ENCODE data around the gene AFF1. TPM values are rescaled to one million over a fixed set of nuclear protein-coding genes. Genes with fewer than 3 reads are reported as not detected.

Gene AFF1, protein sequence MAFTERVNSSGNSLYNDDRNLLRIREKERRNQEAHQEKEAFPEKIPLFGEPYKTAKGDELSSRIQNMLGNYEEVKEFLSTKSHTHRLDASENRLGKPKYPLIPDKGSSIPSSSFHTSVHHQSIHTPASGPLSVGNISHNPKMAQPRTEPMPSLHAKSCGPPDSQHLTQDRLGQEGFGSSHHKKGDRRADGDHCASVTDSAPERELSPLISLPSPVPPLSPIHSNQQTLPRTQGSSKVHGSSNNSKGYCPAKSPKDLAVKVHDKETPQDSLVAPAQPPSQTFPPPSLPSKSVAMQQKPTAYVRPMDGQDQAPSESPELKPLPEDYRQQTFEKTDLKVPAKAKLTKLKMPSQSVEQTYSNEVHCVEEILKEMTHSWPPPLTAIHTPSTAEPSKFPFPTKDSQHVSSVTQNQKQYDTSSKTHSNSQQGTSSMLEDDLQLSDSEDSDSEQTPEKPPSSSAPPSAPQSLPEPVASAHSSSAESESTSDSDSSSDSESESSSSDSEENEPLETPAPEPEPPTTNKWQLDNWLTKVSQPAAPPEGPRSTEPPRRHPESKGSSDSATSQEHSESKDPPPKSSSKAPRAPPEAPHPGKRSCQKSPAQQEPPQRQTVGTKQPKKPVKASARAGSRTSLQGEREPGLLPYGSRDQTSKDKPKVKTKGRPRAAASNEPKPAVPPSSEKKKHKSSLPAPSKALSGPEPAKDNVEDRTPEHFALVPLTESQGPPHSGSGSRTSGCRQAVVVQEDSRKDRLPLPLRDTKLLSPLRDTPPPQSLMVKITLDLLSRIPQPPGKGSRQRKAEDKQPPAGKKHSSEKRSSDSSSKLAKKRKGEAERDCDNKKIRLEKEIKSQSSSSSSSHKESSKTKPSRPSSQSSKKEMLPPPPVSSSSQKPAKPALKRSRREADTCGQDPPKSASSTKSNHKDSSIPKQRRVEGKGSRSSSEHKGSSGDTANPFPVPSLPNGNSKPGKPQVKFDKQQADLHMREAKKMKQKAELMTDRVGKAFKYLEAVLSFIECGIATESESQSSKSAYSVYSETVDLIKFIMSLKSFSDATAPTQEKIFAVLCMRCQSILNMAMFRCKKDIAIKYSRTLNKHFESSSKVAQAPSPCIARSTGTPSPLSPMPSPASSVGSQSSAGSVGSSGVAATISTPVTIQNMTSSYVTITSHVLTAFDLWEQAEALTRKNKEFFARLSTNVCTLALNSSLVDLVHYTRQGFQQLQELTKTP
- total RNA-seq (2021; ENCODE audit: unreplicated experiment) = 23.9 TPM
- polyA plus RNA-seq (2012; ENCODE audit: insufficient read length) = 5.1 TPM
- percentile 74 among the genes with signal in this experiment for Bru-seq, nascent RNA
- percentile 68 among the genes with signal in this experiment for BruChase-seq, experiment 1, labeled RNA remaining after a 2-hour chase
- percentile 70 among the genes with signal in this experiment for BruChase-seq, experiment 2, labeled RNA remaining after a 6-hour chase
- long read RNA-seq, partial matches to known transcripts = 5 of 11 reads
- long read RNA-seq, other reads (novel, unspliced or antisense) = 6 of 11 reads

DNA sequence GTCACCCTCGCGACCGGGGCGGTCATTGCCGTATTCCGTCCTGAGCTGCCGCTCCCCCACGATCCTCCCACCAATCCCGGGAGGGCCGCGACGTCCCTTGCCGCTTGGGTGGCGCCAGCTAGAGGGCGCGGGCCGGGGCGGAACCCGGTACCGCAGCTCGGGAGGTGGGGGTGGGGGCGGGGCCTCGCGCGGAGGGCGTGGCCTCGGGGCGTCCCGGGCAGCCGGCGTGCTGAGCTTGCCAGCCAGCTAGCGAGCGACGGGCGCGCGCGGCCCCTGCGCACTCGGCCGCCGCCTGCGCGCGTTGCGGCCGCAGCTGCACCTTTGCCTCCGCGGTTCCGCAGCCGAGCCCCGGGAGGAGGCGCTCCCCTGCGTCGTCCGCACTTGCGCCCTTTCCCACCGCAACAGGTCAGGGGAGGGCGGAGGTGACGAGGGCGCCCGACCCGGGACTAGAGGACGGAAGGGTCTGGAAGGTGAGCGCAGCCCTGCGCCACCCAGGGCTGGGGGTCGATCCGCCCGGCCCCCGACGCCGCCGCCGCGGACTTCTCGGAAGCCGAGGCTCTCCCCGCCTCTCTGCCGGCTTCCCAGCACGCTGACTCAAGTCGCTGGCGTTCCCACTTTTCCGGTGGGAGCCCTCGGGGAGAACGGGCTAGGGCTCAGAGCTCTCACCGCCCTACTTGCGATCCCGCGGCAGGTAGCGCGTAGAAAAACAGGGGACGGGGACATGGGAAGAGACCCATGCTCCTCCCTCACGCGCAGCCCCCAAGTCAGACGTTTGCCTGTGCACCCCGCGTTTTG lies at the start of gene AFF1:
Gene AFF1 (plus strand): TSS at position 241 of the 795 bp plus-strand sequence. CDS start 13,523 bp downstream, outside the sequence.
- Histone ChIP-seq H3K4me3 (ENCODE audit: low read depth in 2 of 2, low read length in 2 of 2) (peak within 1 kb of the TSS; percentile 73 to 90), H3K4me1 (ENCODE audit: control insufficient read depth, insufficient read depth, low read length) (peaks cover 8% of the 10 kb centered on the region; the same call in 1 of the 2 replicates), H3K9me3 (ENCODE audit: control insufficient read depth, insufficient read depth, low read depth, low read length) (no peaks in the 10 kb centered on the region), H3K27ac (ENCODE audit: low read length) (peak within 1 kb of the TSS; percentile 94), H3K27me3 (ENCODE audit: control insufficient read depth, insufficient read depth, low read length) (no peaks in the 10 kb centered on the region), H3K36me3 (ENCODE audit: control insufficient read depth, insufficient read depth, low read length) (no peaks in the 10 kb centered on the region; the same call in 1 of the 2 replicates)
- ChIA-PET POLR2A (interaction anchor here (0.9 kb wide), 1 partner anchor 71 kb away, joined by 4 read pairs; no protein-coding TSS in a partner anchor), CTCF (interaction anchor here (0.6 to 1.8 kb wide), 6 partner anchors 11 to 279 kb away, joined by 3 to 8 read pairs (median 4); no protein-coding TSS in a partner anchor)
- no TSS peak for BruUV-seq (replicated peaks)
- intact Hi-C loops (cut with micrococcal nuclease; ENCODE audit: unreplicated experiment) = loop anchor here (2.0 kb wide), 1 partner anchor 72 kb away; no protein-coding TSS in a partner anchor
- peak; percentile 56; the same call in 1 of the 2 replicates for TF ChIP-seq POLR2AphosphoS5 (IDR thresholded peaks at IDR 0.05; ENCODE audit: low read depth, low read length)
- TF ChIP-seq REST (IDR thresholded peaks at IDR 0.05; ENCODE audit: insufficient read depth in 1 of 2, low read depth in 2 of 2, low read length in 1 of 2) = no peak
- TF ChIP-seq, protein P1, sequence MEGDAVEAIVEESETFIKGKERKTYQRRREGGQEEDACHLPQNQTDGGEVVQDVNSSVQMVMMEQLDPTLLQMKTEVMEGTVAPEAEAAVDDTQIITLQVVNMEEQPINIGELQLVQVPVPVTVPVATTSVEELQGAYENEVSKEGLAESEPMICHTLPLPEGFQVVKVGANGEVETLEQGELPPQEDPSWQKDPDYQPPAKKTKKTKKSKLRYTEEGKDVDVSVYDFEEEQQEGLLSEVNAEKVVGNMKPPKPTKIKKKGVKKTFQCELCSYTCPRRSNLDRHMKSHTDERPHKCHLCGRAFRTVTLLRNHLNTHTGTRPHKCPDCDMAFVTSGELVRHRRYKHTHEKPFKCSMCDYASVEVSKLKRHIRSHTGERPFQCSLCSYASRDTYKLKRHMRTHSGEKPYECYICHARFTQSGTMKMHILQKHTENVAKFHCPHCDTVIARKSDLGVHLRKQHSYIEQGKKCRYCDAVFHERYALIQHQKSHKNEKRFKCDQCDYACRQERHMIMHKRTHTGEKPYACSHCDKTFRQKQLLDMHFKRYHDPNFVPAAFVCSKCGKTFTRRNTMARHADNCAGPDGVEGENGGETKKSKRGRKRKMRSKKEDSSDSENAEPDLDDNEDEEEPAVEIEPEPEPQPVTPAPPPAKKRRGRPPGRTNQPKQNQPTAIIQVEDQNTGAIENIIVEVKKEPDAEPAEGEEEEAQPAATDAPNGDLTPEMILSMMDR (IDR thresholded peaks at IDR 0.05) = peak; percentile 61
- peak; percentile 57 for DNase-seq (ENCODE audit: low read depth, low spot score)
- in situ Hi-C loops (cut with HindIII; ENCODE audit: low pct_unique_long_range_greater_than_20kb, low sequenced_read_pairs) = no loop called here
- ATAC-seq = peak; percentile 91

DNA sequence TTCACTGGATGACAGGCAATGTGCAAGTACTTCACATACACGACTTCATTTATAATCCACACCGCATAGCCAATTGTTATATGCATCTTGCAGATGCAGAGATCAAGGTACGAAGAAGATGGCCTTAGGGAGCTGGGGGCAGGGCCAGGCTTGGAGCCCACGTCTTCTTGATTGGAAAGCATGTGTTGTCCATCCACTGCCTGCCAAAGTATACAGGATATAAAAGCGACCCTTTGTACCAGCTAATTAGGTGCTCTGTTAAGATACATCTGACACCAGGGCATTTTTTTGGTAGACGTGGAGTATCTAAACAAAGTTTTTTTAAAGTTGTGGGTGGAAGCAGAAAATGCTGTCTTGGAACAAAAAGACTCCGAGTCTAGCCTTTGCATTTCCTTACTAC lies 44.0 kb upstream of the AFF1 start:
- no peak overlapping the region for H3K27ac ChIP-seq (ENCODE audit: low read length)
- POLR2A ChIA-PET = interaction anchor here (0.7 kb wide), 1 partner anchor 64 kb away, joined by 3 read pairs; no protein-coding TSS in a partner anchor
- H3K36me3 ChIP-seq (ENCODE audit: control insufficient read depth, insufficient read depth, low read length) = no peaks in the 10 kb centered on the region
- no peak overlapping the region for H3K4me3 ChIP-seq (ENCODE audit: low read depth in 2 of 2, low read length in 2 of 2)
- intact Hi-C loops (cut with micrococcal nuclease; ENCODE audit: unreplicated experiment) = no loop called here
- no peaks in the 10 kb centered on the region for H3K27me3 ChIP-seq (ENCODE audit: control insufficient read depth, insufficient read depth, low read length)
- DNase-seq (ENCODE audit: low read depth, low spot score) = no peak
- ATAC-seq = no peak
- no peaks in the 10 kb centered on the region for H3K9me3 ChIP-seq (ENCODE audit: control insufficient read depth, insufficient read depth, low read depth, low read length)
- in situ Hi-C loops (cut with HindIII; ENCODE audit: low pct_unique_long_range_greater_than_20kb, low sequenced_read_pairs) = no loop called here
- TF ChIP-seq POLR2AphosphoS5 (IDR thresholded peaks at IDR 0.05; ENCODE audit: low read depth, low read length) = no peak
- TF ChIP-seq, protein P1 (IDR thresholded peaks at IDR 0.05) = no peak
- no peak for TF ChIP-seq SIN3A (IDR thresholded peaks at IDR 0.05; ENCODE audit: borderline replicate concordance, insufficient read depth, low read depth, low read length)
- no peak for TF ChIP-seq TCF7L2 (IDR thresholded peaks at IDR 0.05; ENCODE audit: low read depth, low read length)
- no peak for TF ChIP-seq REST (IDR thresholded peaks at IDR 0.05; ENCODE audit: insufficient read depth in 1 of 2, low read depth in 2 of 2, low read length in 1 of 2)
- CTCF ChIA-PET = interaction anchor here (0.6 kb wide), 1 partner anchor 30 kb away, joined by 3 read pairs; no protein-coding TSS in a partner anchor
- peaks cover 2% of the 10 kb centered on the region; the same call in 1 of the 2 replicates for H3K4me1 ChIP-seq (ENCODE audit: control insufficient read depth, insufficient read depth, low read length)
- BruUV-seq (replicated peaks) = no TSS peak

All from Panc1 (cell line).